OCI-LY1 (cell line): ENCODE results near the gene SP110.

Experiments used
- EZH2 ChIP-seq: fragments of 200-600 bp; sonication (generic), shearing (Covaris generic); IDR thresholded peaks from 2 replicates; pipeline ENCODE4 v1.8.0; 2017; ENCODE audit warnings: borderline replicate concordance, mixed run types, mild to moderate bottlenecking, antibody characterized with exemption, low read length, moderate library complexity, mixed read lengths
- TF ChIP-seq, protein P1 (sequence below): fragments of 200-600 bp; sonication (generic), shearing (Covaris generic); IDR thresholded peaks from 2 replicates; pipeline ENCODE4 v1.5.1; 2017; ENCODE audit warnings: mild to moderate bottlenecking, antibody characterized with exemption, low read length, moderate library complexity, mixed read lengths

DNA sequence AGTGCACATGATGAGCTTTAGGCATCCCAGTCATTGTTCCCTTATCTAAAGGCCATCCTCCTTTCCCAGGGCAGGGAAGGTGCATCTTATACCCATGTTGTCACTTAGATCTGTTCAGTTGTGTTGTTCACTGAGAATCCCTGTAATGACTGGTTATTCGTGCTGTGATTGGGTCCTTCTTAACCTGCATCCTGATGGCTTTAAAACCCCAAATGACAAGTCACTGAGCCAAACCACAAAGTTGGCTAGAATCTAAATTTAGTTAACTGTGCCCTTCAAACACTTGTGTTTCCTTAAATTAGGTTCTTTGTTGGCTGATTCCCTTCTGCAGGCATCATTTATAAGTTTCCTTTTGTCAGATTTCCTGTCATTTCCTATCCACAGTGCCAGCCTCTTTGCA, 92.6 kb downstream of the SP110 start:
- TF ChIP-seq, protein P1, sequence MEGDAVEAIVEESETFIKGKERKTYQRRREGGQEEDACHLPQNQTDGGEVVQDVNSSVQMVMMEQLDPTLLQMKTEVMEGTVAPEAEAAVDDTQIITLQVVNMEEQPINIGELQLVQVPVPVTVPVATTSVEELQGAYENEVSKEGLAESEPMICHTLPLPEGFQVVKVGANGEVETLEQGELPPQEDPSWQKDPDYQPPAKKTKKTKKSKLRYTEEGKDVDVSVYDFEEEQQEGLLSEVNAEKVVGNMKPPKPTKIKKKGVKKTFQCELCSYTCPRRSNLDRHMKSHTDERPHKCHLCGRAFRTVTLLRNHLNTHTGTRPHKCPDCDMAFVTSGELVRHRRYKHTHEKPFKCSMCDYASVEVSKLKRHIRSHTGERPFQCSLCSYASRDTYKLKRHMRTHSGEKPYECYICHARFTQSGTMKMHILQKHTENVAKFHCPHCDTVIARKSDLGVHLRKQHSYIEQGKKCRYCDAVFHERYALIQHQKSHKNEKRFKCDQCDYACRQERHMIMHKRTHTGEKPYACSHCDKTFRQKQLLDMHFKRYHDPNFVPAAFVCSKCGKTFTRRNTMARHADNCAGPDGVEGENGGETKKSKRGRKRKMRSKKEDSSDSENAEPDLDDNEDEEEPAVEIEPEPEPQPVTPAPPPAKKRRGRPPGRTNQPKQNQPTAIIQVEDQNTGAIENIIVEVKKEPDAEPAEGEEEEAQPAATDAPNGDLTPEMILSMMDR = no peak
- no peak for TF ChIP-seq EZH2
